HG02588 (cell line): ENCODE data around the gene PNPLA8.
"Not testable (repeated sequence)": the region's sequence is repeated elsewhere in the genome, so short reads cannot be mapped to it uniquely, and the experiment has no call there.

ENCODE experiments used
- ATAC-seq: cut with Tn5 transposase; IDR thresholded peaks from one replicate; pipeline ENCODE4 v1.9.1; 2021; ENCODE audit warnings: mild to moderate bottlenecking, moderate library complexity; ENCODE audit not compliant: unreplicated experiment

The PNPLA8 gene

GRCh38 chr7:108479118-108479517 lies 46.8 kb downstream of the PNPLA8 start:
- no peak for ATAC-seq

- ATAC-seq = peak; percentile 8
Observed at GRCh38 chr7:108468246-108468645, 57.7 kb downstream of the PNPLA8 start.

- ATAC-seq = no peak
Observed at GRCh38 chr7:108467391-108467790, 58.5 kb downstream of the PNPLA8 start.

GRCh38 chr7:108466322-108466721 lies 59.6 kb downstream of the PNPLA8 start:
- ATAC-seq = not testable (repeated sequence)

GRCh38 chr7:108464743-108465142 lies 61.2 kb downstream of the PNPLA8 start:
- ATAC-seq = no peak

- no peak for ATAC-seq
Observed at GRCh38 chr7:108463613-108464012, 62.3 kb downstream of the PNPLA8 start.

- no peak for ATAC-seq
Observed at GRCh38 chr7:108461840-108462239, 64.1 kb downstream of the PNPLA8 start.

GRCh38 chr7:108460964-108461363 lies 65.0 kb downstream of the PNPLA8 start:
- no peak for ATAC-seq

- no peak for ATAC-seq
Observed at GRCh38 chr7:108459922-108460551, 65.9 kb downstream of the PNPLA8 start.

GRCh38 chr7:108457871-108458270 lies 68.1 kb downstream of the PNPLA8 start:
- no peak for ATAC-seq

GRCh38 chr7:108456845-108457540 lies 68.9 kb downstream of the PNPLA8 start:
- ATAC-seq = no peak

GRCh38 chr7:108455998-108456677 lies 69.8 kb downstream of the PNPLA8 start, which contains the start of gene NRCAM:
Gene NRCAM (minus strand): TSS chr7:108456436. CDS start chr7:108240064, 216,372 bp downstream.
- no peak for ATAC-seq

- ATAC-seq = no peak
Observed at GRCh38 chr7:108455551-108455997, 70.4 kb downstream of the PNPLA8 start.

- no peak for ATAC-seq
Observed at GRCh38 chr7:108454674-108455550, 71.0 kb downstream of the PNPLA8 start.

GRCh38 chr7:108454317-108454673 lies 71.6 kb downstream of the PNPLA8 start:
- ATAC-seq = no peak

- ATAC-seq = no peak
Observed at GRCh38 chr7:108453320-108453719, 72.6 kb downstream of the PNPLA8 start.

- ATAC-seq = peak; percentile 46
Observed at GRCh38 chr7:108452707-108453106, 73.2 kb downstream of the PNPLA8 start.

- no peak for ATAC-seq
Observed at GRCh38 chr7:108451296-108451848, 74.6 kb downstream of the PNPLA8 start.

- no peak for ATAC-seq
Observed at GRCh38 chr7:108450160-108450559, 75.8 kb downstream of the PNPLA8 start.

GRCh38 chr7:108449521-108449920 lies 76.4 kb downstream of the PNPLA8 start:
- no peak for ATAC-seq
